Fibroblast of lung (primary cell): Measurements from ENCODE around the gene C15orf40.

Experiments used
- EZH2 ChIP-seq: IDR thresholded peaks from 2 replicates; pipeline ENCODE4 v1.5.1; 2012; ENCODE audit warnings: low read length, control low read depth, mild to moderate bottlenecking; ENCODE audit errors: missing control alignments
- TF ChIP-seq, protein P1 (sequence below), 2 donors: IDR thresholded peaks in 1 of 2; conservative IDR thresholded peaks in 1 of 2; 1 replicate in 1 of 2; 2 replicates in 1 of 2; pipeline ENCODE4 v1.5.1; 2011 to 2012; ENCODE audit warnings: low read length in 2 of 2, control low read depth in 1 of 2, inconsistent platforms in 1 of 2, low read depth in 1 of 2, mild to moderate bottlenecking in 1 of 2

DNA sequence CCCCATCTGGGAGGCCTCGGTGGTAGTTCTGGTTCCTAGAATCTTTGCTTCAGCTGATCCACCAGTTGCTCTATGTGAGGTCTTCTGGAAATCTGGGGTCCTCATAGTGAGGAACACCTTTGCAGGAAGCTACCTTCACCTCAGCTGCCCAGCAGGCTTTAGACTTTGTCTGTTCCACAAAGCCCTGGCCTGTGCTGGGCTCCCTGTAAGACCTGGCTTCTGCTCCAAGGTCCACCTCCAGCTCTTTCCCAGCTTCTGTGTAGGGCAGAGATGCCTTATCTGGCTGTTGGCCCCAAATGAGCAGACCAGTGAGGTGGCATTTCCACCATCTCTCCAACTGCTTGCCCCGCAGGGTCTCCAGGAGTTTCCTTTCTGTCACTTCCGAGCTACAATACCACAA lies 50.7 kb downstream of the C15orf40 start:
- no peak for TF ChIP-seq EZH2
- TF ChIP-seq, protein P1, sequence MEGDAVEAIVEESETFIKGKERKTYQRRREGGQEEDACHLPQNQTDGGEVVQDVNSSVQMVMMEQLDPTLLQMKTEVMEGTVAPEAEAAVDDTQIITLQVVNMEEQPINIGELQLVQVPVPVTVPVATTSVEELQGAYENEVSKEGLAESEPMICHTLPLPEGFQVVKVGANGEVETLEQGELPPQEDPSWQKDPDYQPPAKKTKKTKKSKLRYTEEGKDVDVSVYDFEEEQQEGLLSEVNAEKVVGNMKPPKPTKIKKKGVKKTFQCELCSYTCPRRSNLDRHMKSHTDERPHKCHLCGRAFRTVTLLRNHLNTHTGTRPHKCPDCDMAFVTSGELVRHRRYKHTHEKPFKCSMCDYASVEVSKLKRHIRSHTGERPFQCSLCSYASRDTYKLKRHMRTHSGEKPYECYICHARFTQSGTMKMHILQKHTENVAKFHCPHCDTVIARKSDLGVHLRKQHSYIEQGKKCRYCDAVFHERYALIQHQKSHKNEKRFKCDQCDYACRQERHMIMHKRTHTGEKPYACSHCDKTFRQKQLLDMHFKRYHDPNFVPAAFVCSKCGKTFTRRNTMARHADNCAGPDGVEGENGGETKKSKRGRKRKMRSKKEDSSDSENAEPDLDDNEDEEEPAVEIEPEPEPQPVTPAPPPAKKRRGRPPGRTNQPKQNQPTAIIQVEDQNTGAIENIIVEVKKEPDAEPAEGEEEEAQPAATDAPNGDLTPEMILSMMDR (conservative IDR thresholded peaks at IDR 0.05 in 1 of 2, IDR thresholded peaks at IDR 0.05 in 1 of 2; ENCODE audit: low read depth in 1 of 2, low read length in 2 of 2) = no peak
